ENCODE results near the gene CDH15. TPM values are rescaled to one million over a fixed set of nuclear protein-coding genes. Genes with fewer than 3 reads are reported as not detected.
A peak's percentile ranks its signal among the peaks of the same experiment; 100 is the strongest.

The CDH15 gene
- total RNA-seq, 1 experiment from 2014 or later = 0.05 TPM

GRCh38 chr16:89210165-89210903, 38.8 kb downstream of the CDH15 start:
- Histone ChIP-seq H3K4me3 (no peak overlapping the region), H3K9me3 (replicated peaks) (no peaks in the 10 kb centered on the region), H3K4me1 (replicated peaks) (peaks cover 11% of the 10 kb centered on the region), H3K27ac (no peak overlapping the region), H3K27me3 (replicated peaks) (peaks cover 25% of the 10 kb centered on the region), H3K36me3 (no peaks in the 10 kb centered on the region)
- no peak for DNase-seq (ENCODE audit: low read depth in 1 of 2, low spot score in 2 of 2)

GRCh38 chr16:89210904-89211515, 39.5 kb downstream of the CDH15 start:
- H3K9me3 ChIP-seq (replicated peaks) = no peaks in the 10 kb centered on the region
- no peaks in the 10 kb centered on the region for H3K36me3 ChIP-seq
- H3K4me1 ChIP-seq (replicated peaks) = peaks cover 11% of the 10 kb centered on the region
- DNase-seq (ENCODE audit: low read depth in 1 of 2, low spot score in 2 of 2) = no peak
- H3K27ac ChIP-seq = no peak overlapping the region
- H3K4me3 ChIP-seq = no peak overlapping the region
- peaks cover 19% of the 10 kb centered on the region for H3K27me3 ChIP-seq (replicated peaks)

DNA sequence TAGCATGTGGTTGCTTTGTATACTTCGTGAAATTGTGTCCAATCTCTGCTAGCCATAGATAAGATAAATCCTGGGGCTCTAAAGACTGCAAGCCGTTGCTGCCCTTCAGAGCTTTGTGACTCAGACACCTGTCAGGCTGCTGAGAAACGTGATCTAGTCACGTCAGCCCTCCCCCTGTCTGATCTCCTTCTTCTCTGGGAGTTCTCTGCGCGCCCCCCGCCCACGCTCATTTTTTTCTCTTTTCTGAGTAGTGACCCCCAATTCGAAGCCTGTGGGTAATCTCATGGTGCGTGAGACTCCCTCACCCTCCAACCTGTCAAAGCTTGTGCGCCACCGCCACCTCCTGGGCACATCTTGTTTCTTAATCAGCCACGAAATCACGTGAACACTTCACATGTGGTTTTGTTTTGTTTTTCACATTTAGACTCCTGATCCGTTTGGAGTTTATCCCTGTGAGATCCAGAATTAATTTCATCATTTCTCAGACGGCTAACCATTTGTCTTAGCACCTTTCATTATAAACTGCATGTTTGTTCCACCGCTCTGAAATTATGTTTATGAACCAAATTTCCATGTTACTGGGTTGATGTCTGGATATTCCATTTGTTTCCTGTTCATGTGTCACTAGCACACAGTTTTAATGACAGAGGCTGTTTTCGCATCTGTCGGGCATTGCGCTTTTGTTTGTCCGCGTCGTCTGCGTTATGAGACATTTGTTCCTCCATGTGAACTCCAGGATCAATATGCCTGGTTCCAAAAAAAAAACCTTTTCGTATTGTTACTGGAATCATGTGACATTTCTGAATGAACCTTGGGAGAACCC, 45.0 kb downstream of the CDH15 start:
- Histone ChIP-seq H3K4me3 (peak overlapping the region; percentile 90), H3K27ac (peak overlapping the region; percentile 83; the same call in 1 of the 2 replicates), H3K27me3 (replicated peaks) (no peaks in the 10 kb centered on the region), H3K4me1 (replicated peaks) (peaks cover 11% of the 10 kb centered on the region), H3K36me3 (peaks cover 28% of the 10 kb centered on the region), H3K9me3 (replicated peaks) (no peaks in the 10 kb centered on the region)
- peak; percentile 70 to 71 for DNase-seq (ENCODE audit: low read depth in 1 of 2, low spot score in 2 of 2)

DNA sequence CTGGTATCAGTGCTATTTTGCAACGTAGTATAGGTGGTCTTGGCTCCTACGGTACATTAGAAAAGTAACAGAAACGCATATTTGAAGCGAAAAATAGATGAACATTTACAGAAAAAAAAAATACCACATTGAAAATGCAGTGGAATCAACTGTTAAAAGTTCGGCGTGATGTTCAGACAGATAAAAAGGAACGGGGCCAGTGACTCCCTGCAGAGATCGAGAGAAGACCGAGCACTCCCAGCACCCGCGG, 45.5 kb downstream of the CDH15 start:
- H3K9me3 ChIP-seq (replicated peaks) = no peaks in the 10 kb centered on the region
- H3K27me3 ChIP-seq (replicated peaks) = no peaks in the 10 kb centered on the region
- H3K36me3 ChIP-seq = peaks cover 34% of the 10 kb centered on the region
- DNase-seq (ENCODE audit: low read depth in 1 of 2, low spot score in 2 of 2) = no peak
- peaks cover 11% of the 10 kb centered on the region for H3K4me1 ChIP-seq (replicated peaks)
- H3K4me3 ChIP-seq = peak overlapping the region; percentile 90
- H3K27ac ChIP-seq = peak overlapping the region; percentile 83

- H3K4me3 ChIP-seq = peak within 1 kb of the TSS; percentile 90
- DNase-seq (ENCODE audit: low read depth in 1 of 2, low spot score in 2 of 2) = peak; percentile 78 to 90
- H3K27me3 ChIP-seq (replicated peaks) = no peaks in the 10 kb centered on the region
- peaks cover 39% of the 10 kb centered on the region for H3K36me3 ChIP-seq
- H3K27ac ChIP-seq = peak within 1 kb of the TSS; percentile 83
- H3K4me1 ChIP-seq (replicated peaks) = peaks cover 11% of the 10 kb centered on the region
- no peaks in the 10 kb centered on the region for H3K9me3 ChIP-seq (replicated peaks)
These were observed 46.0 kb downstream of the CDH15 start, which contains the start of gene ZNF778 for GRCh38 chr16:89217388-89218191. TSS of gene ZNF778 (plus strand) at chr16:89217703. CDS start at chr16:89221128, 3,425 bp downstream.

GRCh38 chr16:89219365-89219764, 47.8 kb downstream of the CDH15 start:
- Histone ChIP-seq H3K36me3 (peaks cover 52% of the 10 kb centered on the region), H3K9me3 (replicated peaks) (no peaks in the 10 kb centered on the region), H3K4me3 (no peak overlapping the region), H3K27ac (no peak overlapping the region), H3K4me1 (replicated peaks) (peaks cover 11% of the 10 kb centered on the region), H3K27me3 (replicated peaks) (no peaks in the 10 kb centered on the region)
- no peak for DNase-seq (ENCODE audit: low read depth in 1 of 2, low spot score in 2 of 2)

DNA sequence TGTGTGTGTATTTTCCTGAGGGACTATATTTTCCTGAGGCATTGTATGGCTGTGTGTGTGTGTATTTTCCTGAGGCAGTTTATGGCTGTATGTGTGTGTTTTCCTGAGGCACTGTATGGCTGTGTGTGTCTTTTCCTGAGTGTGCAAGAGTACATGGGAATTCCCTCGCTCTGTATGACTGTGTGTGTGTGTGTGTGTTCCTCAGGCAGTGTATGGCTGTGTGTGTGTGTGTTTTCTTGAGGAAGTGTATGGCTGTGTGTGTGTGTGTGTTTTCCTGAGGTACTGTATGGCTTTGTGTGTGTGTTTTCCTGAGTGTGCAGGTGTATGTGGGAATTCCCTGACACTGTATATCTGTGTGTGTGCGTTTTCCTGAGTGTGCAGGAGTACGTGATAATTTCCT, 50.1 kb downstream of the CDH15 start:
- no peak overlapping the region for H3K4me3 ChIP-seq
- peaks cover 7% of the 10 kb centered on the region for H3K4me1 ChIP-seq (replicated peaks)
- H3K27me3 ChIP-seq (replicated peaks) = no peaks in the 10 kb centered on the region
- H3K9me3 ChIP-seq (replicated peaks) = no peaks in the 10 kb centered on the region; the same call in 1 of the 2 replicates
- no peak overlapping the region for H3K27ac ChIP-seq
- H3K36me3 ChIP-seq = peaks cover 72% of the 10 kb centered on the region
- DNase-seq (ENCODE audit: low read depth in 1 of 2, low spot score in 2 of 2) = no peak

DNA sequence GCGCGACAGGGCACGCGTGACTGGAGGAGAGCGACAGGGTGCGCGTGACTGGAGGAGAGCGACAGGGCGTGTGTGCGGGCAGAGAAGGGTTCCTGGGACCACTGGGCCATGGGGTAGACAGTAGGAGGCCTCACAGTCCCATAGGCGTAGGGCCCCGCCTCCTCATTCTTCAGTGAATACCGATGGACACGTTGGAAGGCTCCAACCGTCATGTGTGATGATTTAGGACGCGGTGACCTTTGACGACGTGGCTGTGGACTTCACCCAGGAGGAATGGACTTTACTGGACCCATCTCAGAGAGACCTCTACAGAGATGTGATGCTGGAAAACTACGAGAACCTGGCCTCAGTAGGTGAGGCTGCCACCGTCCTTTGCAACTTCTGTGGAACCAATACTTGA, 51.4 kb downstream of the CDH15 start:
- Histone ChIP-seq H3K4me3 (no peak overlapping the region), H3K27ac (no peak overlapping the region), H3K9me3 (replicated peaks) (peaks cover 12% of the 10 kb centered on the region), H3K4me1 (replicated peaks) (0 out of 2 replicates have a peak, but pooled peaks cover 3% of the 10 kb centered on the region), H3K36me3 (peaks cover 78% of the 10 kb centered on the region), H3K27me3 (replicated peaks) (no peaks in the 10 kb centered on the region)
- no peak for DNase-seq (ENCODE audit: low read depth in 1 of 2, low spot score in 2 of 2)

DNA sequence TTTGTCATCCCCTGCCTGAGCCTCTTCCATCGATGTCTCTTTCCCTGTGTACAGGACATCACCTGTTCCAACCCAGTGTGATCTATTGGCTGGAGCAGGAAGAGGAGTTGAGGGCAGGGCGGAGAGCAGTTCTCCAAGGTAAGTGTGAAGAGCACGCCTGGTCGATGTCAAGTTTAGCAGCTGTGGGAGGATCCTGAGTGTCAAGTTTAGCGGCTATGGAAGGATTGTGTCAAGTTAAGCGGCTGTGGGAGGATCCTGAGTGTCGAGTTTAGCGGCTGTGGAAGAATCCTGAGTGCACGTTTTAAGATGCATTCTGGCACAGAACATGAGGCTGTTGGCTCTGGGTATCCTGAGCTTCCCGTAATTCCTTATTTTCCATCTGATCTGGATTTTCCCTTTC, 53.1 kb downstream of the CDH15 start:
- peaks cover 19% of the 10 kb centered on the region for H3K9me3 ChIP-seq (replicated peaks)
- H3K27me3 ChIP-seq (replicated peaks) = no peaks in the 10 kb centered on the region
- H3K36me3 ChIP-seq = peaks cover 83% of the 10 kb centered on the region
- no peak overlapping the region for H3K4me3 ChIP-seq
- DNase-seq (ENCODE audit: low read depth in 1 of 2, low spot score in 2 of 2) = no peak
- H3K27ac ChIP-seq = no peak overlapping the region
- H3K4me1 ChIP-seq (replicated peaks) = no peaks in the 10 kb centered on the region

GRCh38 chr16:89230255-89230654, 58.7 kb downstream of the CDH15 start:
- DNase-seq (ENCODE audit: low read depth in 1 of 2, low spot score in 2 of 2) = no peak
- peaks cover 76% of the 10 kb centered on the region for H3K36me3 ChIP-seq

GRCh38 chr16:89232107-89232506, 60.6 kb downstream of the CDH15 start:
- H3K4me1 ChIP-seq (replicated peaks) = no peaks in the 10 kb centered on the region
- no peaks in the 10 kb centered on the region for H3K27me3 ChIP-seq (replicated peaks)
- H3K9me3 ChIP-seq (replicated peaks) = peaks cover 15% of the 10 kb centered on the region
- H3K36me3 ChIP-seq = peaks cover 61% of the 10 kb centered on the region
- no peak for DNase-seq (ENCODE audit: low read depth in 1 of 2, low spot score in 2 of 2)
- H3K4me3 ChIP-seq = no peak overlapping the region
- H3K27ac ChIP-seq = no peak overlapping the region

More at GRCh38 chr16:89230255-89230654, 58.7 kb downstream of the CDH15 start:
- Histone ChIP-seq H3K27ac (no peak overlapping the region), H3K4me3 (no peak overlapping the region), H3K9me3 (replicated peaks) (peaks cover 19% of the 10 kb centered on the region), H3K4me1 (replicated peaks) (no peaks in the 10 kb centered on the region), H3K27me3 (replicated peaks) (no peaks in the 10 kb centered on the region)

GRCh38 chr16:89233678-89234490, 62.3 kb downstream of the CDH15 start:
- H3K9me3 ChIP-seq (replicated peaks) = no peaks in the 10 kb centered on the region; the same call in 1 of the 2 replicates

GRCh38 chr16:89237733-89238132, 66.2 kb downstream of the CDH15 start:
- no peaks in the 10 kb centered on the region for H3K27me3 ChIP-seq (replicated peaks)
- H3K9me3 ChIP-seq (replicated peaks) = no peaks in the 10 kb centered on the region
- DNase-seq (ENCODE audit: low read depth in 1 of 2, low spot score in 2 of 2) = no peak
- H3K4me1 ChIP-seq (replicated peaks) = peaks cover 8% of the 10 kb centered on the region
- H3K27ac ChIP-seq = no peak overlapping the region
- no peak overlapping the region for H3K4me3 ChIP-seq
- peaks cover 19% of the 10 kb centered on the region for H3K36me3 ChIP-seq

More at GRCh38 chr16:89233678-89234490, 62.3 kb downstream of the CDH15 start:
- Histone ChIP-seq H3K4me1 (replicated peaks) (no peaks in the 10 kb centered on the region), H3K4me3 (no peak overlapping the region), H3K27me3 (replicated peaks) (no peaks in the 10 kb centered on the region), H3K27ac (no peak overlapping the region), H3K36me3 (peaks cover 43% of the 10 kb centered on the region)
- DNase-seq (ENCODE audit: low read depth in 1 of 2, low spot score in 2 of 2) = no peak
